Measurements from ENCODE around the gene ALKBH7. TPM values are rescaled to one million over a fixed set of nuclear protein-coding genes. Genes with fewer than 3 reads are reported as not detected.

Gene ALKBH7
- total RNA-seq, 2 donors from 2014 or later = 33.9 to 89.4 TPM

DNA sequence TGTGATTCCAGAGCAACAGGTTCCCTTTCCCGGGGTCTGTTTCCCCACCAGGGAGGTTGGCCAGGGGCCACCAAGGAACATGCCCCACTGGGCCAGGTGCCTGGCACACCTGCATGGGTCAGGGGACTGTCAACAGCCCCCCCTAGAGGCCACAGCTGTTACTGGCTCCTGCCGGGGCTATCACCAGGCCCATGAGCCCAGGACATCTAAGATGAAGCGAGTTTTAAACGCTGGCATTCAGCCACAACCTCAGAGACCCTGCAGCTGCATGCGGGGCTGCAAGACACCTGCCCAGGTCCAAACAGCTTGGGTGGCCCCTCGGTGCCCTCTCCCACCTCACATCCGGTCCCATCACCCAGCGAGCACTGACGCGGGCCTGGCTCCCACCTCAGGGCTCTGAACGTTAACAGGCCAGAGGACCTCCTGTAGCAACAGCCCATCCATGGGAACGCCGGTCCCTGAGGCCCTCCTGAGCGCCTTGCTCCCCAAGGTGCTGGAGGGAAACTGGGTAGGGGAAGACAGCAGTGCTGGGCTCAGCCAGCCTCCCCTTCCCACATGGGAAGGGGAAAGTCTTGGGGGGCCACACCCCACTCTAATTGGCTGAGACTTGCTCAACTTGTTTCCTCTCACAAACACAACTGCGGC, 40.0 kb downstream of the ALKBH7 start:
- DNase-seq (ENCODE audit: low spot score in 2 of 2) (peak in 1 of 2 donors; percentile 63), ATAC-seq (peak; percentile 60 to 66)
- Mint-ChIP-seq H3K9me3 (no peaks in the 10 kb centered on the region), H3K36me3 (peaks cover 5 to 13% of the 10 kb centered on the region in 2 donors), H3K27ac (no peak overlapping the region)

DNA sequence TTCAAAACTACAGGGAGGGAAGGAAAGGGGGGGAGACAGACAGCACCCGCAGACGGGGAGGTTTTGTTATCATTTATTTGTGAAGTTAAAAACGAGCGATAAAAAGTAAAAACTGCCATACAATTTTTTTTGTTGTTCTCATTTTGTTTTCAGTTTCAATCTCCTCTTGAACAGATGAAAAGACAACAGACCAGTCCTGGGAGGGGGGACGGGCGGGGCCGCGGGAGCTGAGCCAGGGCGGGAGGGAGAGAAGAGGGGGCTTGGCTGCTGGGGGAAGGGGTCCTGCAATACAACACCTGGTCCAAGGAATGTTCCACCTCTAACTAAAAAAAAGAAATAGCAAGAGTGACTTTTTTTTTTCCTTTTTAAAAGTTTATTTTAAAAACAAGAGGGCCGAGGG, 40.7 kb downstream of the ALKBH7 start:
- ATAC-seq (no peak), DNase-seq (ENCODE audit: low spot score in 2 of 2) (no peak)
- no peak overlapping the region for H3K27ac Mint-ChIP-seq
- H3K9me3 Mint-ChIP-seq = no peaks in the 10 kb centered on the region
- H3K36me3 Mint-ChIP-seq = peaks cover 5 to 13% of the 10 kb centered on the region in 2 donors

DNA sequence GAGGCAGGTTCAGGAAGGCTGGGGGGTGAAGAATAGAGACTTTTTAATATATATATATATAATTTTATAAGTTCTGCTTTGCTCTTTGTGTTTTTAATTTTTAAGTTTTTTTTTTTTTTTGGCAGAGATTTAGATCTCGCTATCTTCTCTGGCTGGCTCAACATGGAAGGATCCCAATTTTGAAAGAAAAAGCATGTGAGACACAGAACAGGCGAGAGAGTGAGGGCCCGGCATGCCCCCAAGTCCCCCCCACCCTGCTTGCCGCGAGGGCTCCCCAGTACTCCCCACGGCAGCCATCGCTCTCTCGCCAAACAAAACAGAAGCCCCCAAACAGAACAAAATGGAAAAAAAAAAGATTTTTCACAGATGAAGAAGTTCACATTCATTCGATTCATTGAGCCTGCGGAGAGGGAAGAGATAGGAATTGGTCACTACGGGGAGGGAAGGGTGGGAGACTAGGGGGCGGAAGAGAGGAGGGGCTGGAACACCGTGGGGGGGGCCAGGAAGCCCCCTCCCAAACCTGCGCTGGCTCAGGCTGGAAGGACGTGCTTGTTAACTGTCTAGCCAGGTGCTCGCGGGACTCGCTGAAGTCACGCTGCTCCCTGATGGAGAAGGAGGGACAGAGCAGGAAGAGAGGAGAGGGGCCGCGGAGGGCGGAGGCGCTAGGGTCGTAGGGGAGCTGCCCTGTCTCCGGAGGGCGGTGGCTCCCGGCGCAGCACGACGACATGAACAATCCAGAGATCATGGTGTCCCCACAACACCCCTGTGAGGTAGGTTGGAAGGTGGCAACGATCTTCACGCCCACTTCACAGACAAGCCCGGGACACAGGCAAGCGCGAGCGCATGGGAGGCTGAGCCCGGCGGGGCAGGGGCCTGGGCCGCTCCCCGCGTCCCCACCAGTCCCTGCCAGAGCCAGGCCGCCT, 41.4 kb downstream of the ALKBH7 start:
- H3K27ac Mint-ChIP-seq = no peak overlapping the region
- DNase-seq (ENCODE audit: low spot score in 2 of 2) (no peak), ATAC-seq (no peak)
- peaks cover 11 to 13% of the 10 kb centered on the region in 2 donors for H3K36me3 Mint-ChIP-seq
- H3K9me3 Mint-ChIP-seq = no peaks in the 10 kb centered on the region

DNA sequence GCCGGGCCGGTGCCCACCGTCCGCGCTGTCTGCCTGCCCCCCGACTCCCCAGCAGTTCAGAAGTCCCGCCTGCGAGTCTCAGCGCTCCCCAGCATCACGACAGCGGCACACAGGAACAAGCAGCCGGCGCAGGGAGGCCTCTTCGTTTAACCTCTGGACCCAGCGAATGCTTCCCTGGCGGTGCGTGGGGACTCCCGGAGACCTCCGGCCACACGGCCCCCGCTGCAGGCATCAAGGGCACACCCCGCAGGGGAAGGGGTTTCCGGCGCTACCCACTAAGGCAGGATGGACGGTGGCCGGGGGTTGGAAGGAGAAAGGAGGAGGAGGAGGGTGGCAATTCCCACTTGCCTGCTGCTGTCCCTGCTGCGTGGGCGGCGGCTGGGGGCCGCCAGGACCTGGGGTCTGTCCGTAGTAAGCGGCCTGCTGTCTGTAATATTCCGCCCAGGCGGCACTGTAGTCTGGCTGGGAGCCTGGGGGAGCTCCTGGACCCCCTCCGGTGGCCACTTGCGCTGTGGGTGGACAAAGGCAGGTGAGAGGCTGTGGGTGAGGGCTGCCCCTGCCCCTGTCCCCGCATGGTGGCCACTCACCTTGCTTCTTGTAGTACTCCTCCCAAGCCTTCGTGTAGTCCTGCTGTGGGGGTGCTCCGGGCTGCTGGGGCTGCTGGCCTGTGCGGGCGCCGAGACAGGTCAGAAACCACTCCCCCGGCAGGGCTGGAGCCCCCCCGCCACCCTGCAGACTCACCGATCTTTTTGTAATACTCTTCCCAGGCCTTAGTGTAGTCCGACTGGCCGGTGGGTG, 42.4 kb downstream of the ALKBH7 start:
- H3K36me3 Mint-ChIP-seq = peaks cover 13 to 14% of the 10 kb centered on the region in 2 donors
- H3K9me3 Mint-ChIP-seq = no peaks in the 10 kb centered on the region
- DNase-seq (ENCODE audit: low spot score in 2 of 2) = no peak
- peak in 1 of 2 donors; percentile 6 for ATAC-seq
- H3K27ac Mint-ChIP-seq = no peak overlapping the region

DNA sequence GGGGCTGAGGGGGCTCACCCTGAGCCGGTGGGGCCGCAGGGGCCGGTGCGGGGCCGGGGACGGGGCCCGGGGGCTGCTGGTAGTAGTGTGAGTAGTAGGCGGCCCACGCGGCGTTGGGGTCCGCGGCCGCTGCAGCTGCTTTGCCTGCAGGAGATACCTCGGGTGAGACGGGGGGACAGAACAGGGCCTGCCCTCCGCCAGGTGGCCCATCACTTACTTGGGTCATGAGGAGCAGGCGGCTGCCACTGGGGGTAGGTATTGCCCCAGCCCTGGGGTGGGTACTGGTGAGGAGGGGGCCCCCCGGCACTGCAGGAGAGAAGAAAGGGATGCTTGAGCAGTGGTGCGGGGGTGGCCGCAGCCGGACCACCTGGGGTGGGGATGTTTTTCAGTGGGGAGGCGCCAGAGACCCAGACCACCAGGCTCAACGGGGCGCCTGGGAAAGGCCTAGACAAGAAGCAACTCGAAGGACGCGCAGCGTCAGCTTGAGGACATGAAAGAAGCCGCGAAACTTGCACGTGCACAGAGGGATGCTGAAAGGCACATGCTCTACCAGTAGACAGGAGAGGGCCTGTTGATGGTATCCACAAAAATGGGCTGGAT, 43.1 kb downstream of the ALKBH7 start:
- H3K36me3 Mint-ChIP-seq = peaks cover 13 to 14% of the 10 kb centered on the region in 2 donors
- no peaks in the 10 kb centered on the region for H3K9me3 Mint-ChIP-seq
- DNase-seq (ENCODE audit: low spot score in 2 of 2) = no peak
- peak overlapping the region in 1 of 2 donors; percentile 14 for H3K27ac Mint-ChIP-seq
- peak in 1 of 2 donors; percentile 6 for ATAC-seq

DNA sequence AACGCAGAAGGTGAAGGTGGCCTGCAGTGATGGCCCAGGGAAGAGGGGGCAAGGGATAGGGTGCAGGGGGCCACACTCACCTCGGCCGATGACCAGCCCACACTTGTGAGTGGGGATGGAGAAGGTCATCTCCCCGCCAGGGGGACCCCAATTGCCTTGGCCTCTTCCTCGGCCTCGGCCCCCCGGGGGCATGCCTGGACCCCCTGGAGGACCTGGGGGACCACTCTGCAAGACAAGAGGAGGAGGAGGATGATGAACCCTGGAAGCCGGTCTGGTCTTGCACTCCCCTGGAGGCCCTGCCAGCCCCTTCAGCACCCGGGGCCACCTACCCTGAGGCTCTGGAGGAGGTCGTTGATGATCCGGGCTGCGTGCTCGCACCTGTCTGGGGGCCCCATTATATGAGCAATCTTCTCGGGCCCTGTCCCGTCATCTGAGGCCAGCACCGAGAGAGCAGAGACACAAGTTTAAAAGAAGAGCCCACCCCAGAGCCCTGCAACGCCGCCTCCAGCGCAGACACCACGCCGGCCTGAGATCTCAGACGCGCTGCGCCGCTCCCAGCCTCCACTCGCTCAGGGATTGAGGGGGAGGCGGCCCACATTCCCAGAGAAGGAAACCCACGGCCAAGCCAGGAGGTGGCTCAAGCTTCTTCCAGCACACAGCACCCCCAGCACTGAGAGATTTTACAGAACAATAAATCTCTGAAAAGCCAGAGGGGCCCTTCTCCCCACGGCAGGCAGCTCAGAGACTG, 44.2 kb downstream of the ALKBH7 start:
- ATAC-seq = no peak
- DNase-seq (ENCODE audit: low spot score in 2 of 2) = no peak
- Mint-ChIP-seq H3K9me3 (no peaks in the 10 kb centered on the region), H3K36me3 (peaks cover 13 to 14% of the 10 kb centered on the region in 2 donors), H3K27ac (no peak overlapping the region)

DNA sequence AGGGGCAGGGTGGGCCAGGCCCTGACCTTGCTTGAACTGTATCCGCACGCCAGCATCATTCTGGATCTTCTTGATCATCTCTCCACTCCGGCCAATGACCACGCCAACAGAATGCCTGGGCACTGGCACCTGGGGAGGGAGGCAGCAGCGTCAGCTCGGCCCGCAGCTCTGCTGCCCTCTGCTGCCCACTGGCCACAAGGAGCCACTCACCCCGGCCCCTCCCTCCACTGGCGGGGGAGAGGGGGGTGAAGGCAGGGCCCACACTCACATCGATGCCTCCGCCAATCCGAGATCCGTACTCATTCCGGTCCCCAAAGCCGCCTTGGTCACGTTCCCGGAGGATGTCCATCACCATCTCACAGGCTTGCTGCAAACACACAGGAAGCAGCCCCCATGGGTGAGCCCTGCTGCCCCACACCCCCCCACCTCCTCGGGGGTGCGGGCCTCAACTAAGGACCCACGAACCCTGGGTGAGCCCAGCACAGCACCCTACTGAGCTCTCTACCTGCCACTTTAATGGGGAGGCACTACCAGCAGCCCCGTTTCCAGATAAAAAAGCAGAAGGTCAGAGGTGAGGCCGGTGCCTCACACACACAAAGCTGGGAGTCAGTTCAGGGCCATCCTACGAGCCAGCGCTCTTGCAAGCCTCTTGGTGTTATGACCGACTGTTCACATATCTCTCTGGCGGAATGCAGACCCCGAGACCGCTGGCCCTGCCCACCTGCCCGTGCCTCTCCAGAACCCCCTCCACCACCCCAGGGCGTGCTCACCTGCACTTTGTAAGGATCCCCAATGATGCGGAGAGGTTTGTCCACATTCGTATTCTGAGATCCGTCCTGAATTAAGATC, 45.3 kb downstream of the ALKBH7 start:
- DNase-seq (ENCODE audit: low spot score in 2 of 2) = no peak
- ATAC-seq = no peak
- Mint-ChIP-seq H3K9me3 (no peaks in the 10 kb centered on the region), H3K36me3 (peaks cover 15 to 23% of the 10 kb centered on the region in 2 donors), H3K27ac (peak overlapping the region in 1 of 2 donors; percentile 44)

DNA sequence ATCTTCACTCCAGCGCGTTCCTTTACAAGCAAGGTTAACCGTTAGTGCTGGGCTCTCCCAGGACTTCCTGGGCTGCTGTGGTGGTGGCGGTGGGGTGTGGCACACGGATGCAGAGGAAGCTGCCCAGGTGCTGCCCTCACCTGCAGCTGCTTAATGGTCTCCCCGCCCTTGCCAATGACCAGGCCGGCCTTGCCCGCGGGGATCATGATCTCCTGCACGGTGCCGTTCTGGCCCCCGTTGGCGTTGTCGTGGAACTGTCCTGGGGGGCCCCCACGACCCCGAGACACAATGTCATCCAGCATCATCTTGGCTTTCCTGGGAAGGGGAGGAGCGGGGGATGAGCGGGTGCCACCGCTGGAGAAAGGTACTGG, 46.0 kb downstream of the ALKBH7 start:
- Mint-ChIP-seq H3K36me3 (peaks cover 21 to 28% of the 10 kb centered on the region in 2 donors), H3K27ac (peak overlapping the region; percentile 33 to 44), H3K9me3 (no peaks in the 10 kb centered on the region)
- DNase-seq (ENCODE audit: low spot score in 2 of 2) = no peak
- ATAC-seq = no peak

DNA sequence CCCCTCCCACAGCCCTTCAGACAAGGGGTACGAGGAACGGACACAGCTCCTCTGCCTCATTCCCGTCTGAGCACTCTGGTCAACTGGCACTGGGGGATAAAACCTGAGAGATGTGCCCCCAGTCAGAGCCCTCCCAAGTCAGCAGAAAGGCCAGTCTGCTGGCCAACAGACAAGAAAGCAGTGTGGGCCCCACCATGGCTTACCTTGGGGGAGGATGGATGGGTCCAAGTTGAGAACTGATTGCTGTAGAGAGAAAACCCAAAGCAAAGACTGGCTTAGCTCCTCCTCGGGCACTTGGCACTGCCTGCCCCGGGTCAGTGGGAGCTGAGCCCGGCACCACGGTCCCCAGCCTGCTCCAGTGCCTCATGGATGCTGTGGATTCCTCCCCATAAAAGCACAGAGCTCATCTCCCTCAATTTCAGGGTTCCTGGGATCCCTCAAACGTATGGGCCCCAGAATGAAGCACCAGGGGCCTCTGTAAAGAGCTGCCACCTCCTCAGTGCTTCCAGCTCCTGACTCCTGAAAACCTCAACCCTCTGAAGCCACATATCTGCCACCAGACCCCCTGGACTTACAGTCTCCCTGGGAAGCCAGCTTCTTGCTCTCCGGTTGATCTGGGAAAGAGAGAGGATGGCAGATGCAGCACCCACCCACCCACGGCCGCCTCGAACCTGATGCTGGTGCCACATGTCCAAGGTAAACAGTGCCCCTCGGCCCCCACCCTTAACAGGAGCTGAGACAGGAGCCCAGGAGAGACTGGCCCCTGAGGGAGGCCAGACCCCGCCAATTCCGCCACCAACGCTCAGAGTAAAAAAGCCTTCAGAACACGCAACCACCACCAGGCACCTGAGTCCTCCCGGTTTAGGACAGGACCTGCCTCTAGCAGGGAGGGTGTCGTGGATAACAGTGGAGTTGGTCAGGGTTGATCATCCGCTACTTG, 48.8 kb downstream of the ALKBH7 start:
- peak overlapping the region in 1 of 2 donors; percentile 79 for H3K27ac Mint-ChIP-seq

DNA sequence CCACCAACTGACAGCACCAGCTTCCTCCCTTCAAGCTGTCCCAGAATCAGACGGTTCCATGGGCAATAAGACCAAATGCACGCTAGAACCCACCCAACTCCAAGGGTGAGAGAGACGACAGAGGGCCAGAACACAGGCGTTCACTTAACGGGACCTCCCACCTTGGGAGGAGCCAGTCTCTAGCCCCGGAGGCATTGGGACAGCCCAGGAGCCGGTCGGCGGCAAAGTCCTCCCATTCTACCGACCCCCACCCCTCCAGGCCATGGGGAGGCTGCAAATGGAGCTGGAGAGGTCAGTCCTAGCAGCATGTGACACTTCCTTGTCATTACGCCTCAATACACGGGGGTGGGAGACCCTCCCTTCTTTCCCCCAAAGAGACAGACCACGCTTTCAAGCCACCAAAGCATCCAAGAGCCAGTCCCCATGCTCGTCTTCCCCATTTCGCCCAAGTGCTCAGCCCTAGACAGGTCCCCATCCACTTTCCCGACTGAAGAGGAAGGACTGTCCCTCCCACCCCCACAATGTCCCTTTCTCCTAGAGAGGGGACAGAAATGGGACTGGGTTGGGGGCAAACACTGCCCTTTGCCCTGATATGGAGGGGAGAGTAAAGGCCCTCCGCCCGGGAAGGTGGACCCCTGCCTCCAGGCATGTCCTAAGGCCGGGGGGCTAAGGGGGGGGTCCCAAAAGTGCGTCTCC, 51.1 kb downstream of the ALKBH7 start:
- DNase-seq (ENCODE audit: low spot score in 2 of 2) (peak in 1 of 2 donors; percentile 51), ATAC-seq (no peak)
- peaks cover 12 to 23% of the 10 kb centered on the region in 2 donors for H3K36me3 Mint-ChIP-seq
- H3K27ac Mint-ChIP-seq = peak overlapping the region; percentile 83 to 96
- H3K9me3 Mint-ChIP-seq = no peaks in the 10 kb centered on the region

More for the DNA sequence above, 48.8 kb downstream of the ALKBH7 start:
- peaks cover 12 to 31% of the 10 kb centered on the region in 2 donors for H3K36me3 Mint-ChIP-seq
- no peak for DNase-seq (ENCODE audit: low spot score in 2 of 2)
- no peaks in the 10 kb centered on the region for H3K9me3 Mint-ChIP-seq
- ATAC-seq = no peak

DNA sequence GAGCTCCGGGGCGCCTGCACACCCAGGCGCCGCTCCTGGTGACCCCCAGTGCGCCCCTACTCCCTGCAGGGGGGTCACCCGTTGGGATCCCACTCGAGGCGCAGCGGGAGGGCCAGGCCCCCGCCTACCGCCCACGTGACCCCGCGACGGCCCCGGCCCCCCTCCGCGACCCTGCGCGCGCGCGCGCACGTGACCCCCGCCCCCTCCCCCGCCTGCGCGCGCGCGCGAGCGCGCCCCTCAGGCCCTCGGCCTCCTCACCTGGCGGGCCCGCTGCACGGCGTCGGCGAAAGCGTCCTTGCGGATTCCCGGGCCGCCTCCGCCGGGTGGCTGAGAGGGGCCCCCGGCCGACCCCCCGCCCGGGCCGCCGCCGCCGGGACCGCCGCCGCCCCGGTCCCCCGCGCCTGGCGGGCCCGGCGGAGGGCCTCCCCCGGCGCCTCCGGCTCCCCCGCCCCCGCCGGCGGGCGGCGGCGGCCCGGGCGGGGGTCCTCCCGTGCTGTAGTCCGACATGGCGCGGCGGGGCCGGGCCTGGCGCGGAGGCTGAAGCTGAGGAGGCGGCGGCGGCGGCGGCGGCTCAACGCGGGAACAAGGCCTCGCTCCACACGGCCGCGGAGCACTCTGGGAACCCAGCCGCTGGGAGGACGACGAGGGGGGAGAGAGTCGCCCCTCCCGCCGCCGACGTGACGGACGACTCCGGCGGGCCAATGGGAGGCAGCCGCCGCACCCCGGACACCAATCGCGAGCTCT, 51.8 kb downstream of the ALKBH7 start, which contains the start of gene KHSRP:
KHSRP (minus strand) TSS at position 617 of the 744 bp plus-strand sequence; CDS start at position 507, 110 bp downstream.
- no peak for ATAC-seq
- no peaks in the 10 kb centered on the region for H3K9me3 Mint-ChIP-seq
- H3K27ac Mint-ChIP-seq = peak within 1 kb of the TSS; percentile 95 to 97
- DNase-seq (ENCODE audit: low spot score in 2 of 2) = peak in 1 of 2 donors; percentile 25
- H3K36me3 Mint-ChIP-seq = peaks cover 12 to 17% of the 10 kb centered on the region in 2 donors
